ENCODE measurements around the gene C1orf232. TPM values are rescaled to one million over a fixed set of nuclear protein-coding genes. Genes with fewer than 3 reads are reported as not detected.

Gene C1orf232
- total RNA-seq, 4 donors from 2014 or later = not detected

- no peaks in the 10 kb centered on the region for H3K27me3 ChIP-seq
- TF ChIP-seq CTCF (IDR thresholded peaks at IDR 0.05) (no peak), POLR2AphosphoS5 (IDR thresholded peaks at IDR 0.05) (no peak), EP300 (IDR thresholded peaks at IDR 0.05) (no peak), POLR2A (IDR thresholded peaks at IDR 0.05) (no peak)
- DNase-seq (ENCODE audit: low spot score in 2 of 2) = no peak
- WGBS = 50% methylated on average over 8 of the region's 8 CpGs
- no peak overlapping the region for H3K4me3 ChIP-seq
- peaks cover 20% of the 10 kb centered on the region for H3K36me3 ChIP-seq
- no peaks in the 10 kb centered on the region for H3K9me3 ChIP-seq
- H3K4me1 ChIP-seq = peaks cover 53% of the 10 kb centered on the region
- peak overlapping the region; percentile 25 for H3K27ac ChIP-seq
Measured at GRCh38 chr1:26121854-26122773, 46.6 kb downstream of the C1orf232 start.

DNA sequence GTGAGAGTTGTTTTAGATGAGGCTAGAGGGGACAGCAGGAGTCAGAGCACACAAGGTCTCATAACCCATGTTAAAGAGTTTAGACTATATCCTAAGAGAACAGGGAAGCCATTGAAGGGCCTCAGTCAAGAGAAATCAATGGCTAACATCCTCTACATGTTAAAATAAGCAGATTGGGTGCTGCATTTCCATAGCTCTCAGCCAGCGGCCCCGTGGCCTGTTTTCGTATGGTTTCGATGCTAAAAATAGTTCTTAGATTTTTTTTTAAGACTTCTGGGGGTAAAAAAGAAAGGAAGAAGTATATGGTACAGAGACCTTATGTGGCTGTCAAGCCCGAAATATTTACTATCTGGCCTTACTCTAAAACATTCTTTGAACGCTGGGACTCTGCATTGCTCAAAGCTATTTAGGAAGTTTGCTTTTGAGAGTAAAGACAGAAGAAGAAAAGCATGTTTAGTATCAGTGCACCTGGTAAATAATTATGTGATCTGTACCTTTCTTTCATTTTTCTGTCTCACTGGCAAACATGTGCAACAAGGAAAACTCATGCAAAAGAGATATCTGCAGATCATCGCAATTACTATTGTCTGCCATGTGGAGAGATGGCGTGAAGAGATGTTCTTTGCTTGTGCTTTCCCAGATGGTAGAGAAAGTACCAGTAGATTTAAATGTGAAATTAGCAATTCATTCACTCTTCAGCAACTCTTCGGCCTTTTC is 48.7 kb downstream of the C1orf232 start:
- 76% methylated on average over 9 of the region's 9 CpGs for WGBS
- Histone ChIP-seq H3K4me3 (no peak overlapping the region), H3K27ac (no peak overlapping the region), H3K9me3 (no peaks in the 10 kb centered on the region), H3K27me3 (no peaks in the 10 kb centered on the region), H3K36me3 (peaks cover 23% of the 10 kb centered on the region), H3K4me1 (peaks cover 35% of the 10 kb centered on the region)
- no peak for DNase-seq (ENCODE audit: low spot score in 2 of 2)
- TF ChIP-seq POLR2AphosphoS5 (IDR thresholded peaks at IDR 0.05) (no peak), EP300 (IDR thresholded peaks at IDR 0.05) (no peak), CTCF (IDR thresholded peaks at IDR 0.05) (no peak), POLR2A (IDR thresholded peaks at IDR 0.05) (no peak)

GRCh38 chr1:26114165-26114927 is 54.4 kb downstream of the C1orf232 start:
- 87% methylated on average over 12 of the region's 12 CpGs for WGBS
- Histone ChIP-seq H3K4me3 (no peak overlapping the region), H3K27ac (no peak overlapping the region), H3K27me3 (no peaks in the 10 kb centered on the region), H3K9me3 (no peaks in the 10 kb centered on the region), H3K4me1 (peaks cover 25% of the 10 kb centered on the region), H3K36me3 (peaks cover 20% of the 10 kb centered on the region)
- DNase-seq (ENCODE audit: low spot score in 2 of 2) = no peak
- TF ChIP-seq EP300 (IDR thresholded peaks at IDR 0.05) (no peak), CTCF (IDR thresholded peaks at IDR 0.05) (no peak), POLR2AphosphoS5 (IDR thresholded peaks at IDR 0.05) (no peak), POLR2A (IDR thresholded peaks at IDR 0.05) (no peak)

Other genes starting within 250 kb of the C1orf232 start
- gene PAFAH2, start 170.9 kb downstream of the C1orf232 start, total RNA-seq = 10 to 100 TPM; 16.6 to 31.3 (median 20.0) TPM
- 1 to 10 TPM; 1.6 to 9.5 (median 4.2) TPM for gene EXTL1, start 147.2 kb downstream of the C1orf232 start, total RNA-seq
- gene SLC30A2, start 122.8 kb downstream of the C1orf232 start, total RNA-seq = 1 to 10 TPM in 2 of 4 donors, under 1 TPM in 2; 0.15 to 2.0 (median 1.1) TPM
- gene TRIM63, start 101.3 kb downstream of the C1orf232 start, total RNA-seq = 1 to 10 TPM in 3 of 4 donors, under 1 TPM in 1; 0.42 to 2.4 (median 1.5) TPM
- 10 to 100 TPM in 2 of 4 donors, 1 to 10 TPM in 2; 9.1 to 14.1 (median 10.0) TPM for gene PDIK1L, start 57.1 kb downstream of the C1orf232 start, total RNA-seq
- gene FAM110D, start 9.9 kb downstream of the C1orf232 start, total RNA-seq = 1 to 10 TPM; 2.4 to 3.6 (median 2.7) TPM
- gene ZNF593, start 945 bp upstream of the C1orf232 start, total RNA-seq = 10 to 100 TPM; 15.3 to 53.4 (median 28.3) TPM
- gene ZNF593OS, start 2.9 kb upstream of the C1orf232 start, total RNA-seq = not detected
- 10 to 100 TPM; 45.6 to 91.2 (median 53.7) TPM for gene CNKSR1, start 8.5 kb upstream of the C1orf232 start, total RNA-seq
- gene CATSPER4, start 21.6 kb upstream of the C1orf232 start, total RNA-seq = not detected
- gene CEP85, start 65.2 kb upstream of the C1orf232 start, total RNA-seq = 10 to 100 TPM; 18.2 to 27.8 (median 18.7) TPM
- 100 to 1,000 TPM in 1 of 4 donors, 10 to 100 TPM in 3; 53.5 to 104 (median 92.8) TPM for gene SH3BGRL3, start 111.1 kb upstream of the C1orf232 start, total RNA-seq
- 10 to 100 TPM in 2 of 4 donors, 1 to 10 TPM in 2; 3.2 to 19.1 (median 9.1) TPM for gene UBXN11, start 137.7 kb upstream of the C1orf232 start, total RNA-seq
- 10 to 100 TPM in 1 of 4 donors, 1 to 10 TPM in 3; 2.3 to 11.4 (median 9.9) TPM for gene CD52, start 149.0 kb upstream of the C1orf232 start, total RNA-seq
- 10 to 100 TPM; 47.8 to 96.9 (median 62.8) TPM for gene CRYBG2, start 185.2 kb upstream of the C1orf232 start, total RNA-seq
- not detected for gene ZNF683, start 203.8 kb upstream of the C1orf232 start, total RNA-seq
- not detected for gene LIN28A, start 241.9 kb upstream of the C1orf232 start, total RNA-seq